HL-60 (cell line): ENCODE data around the gene SH3RF3.

Experiments used
- DNase-seq, 2 experiments: peaks; one replicate each; pipeline ENCODE4 v3.0.0-alpha.2; 2010 to 2020; ENCODE audit warnings: low read depth in 1 of 2, low spot score in 1 of 2
- H3K27ac ChIP-seq: fragments of 250-450 bp; sonication (Bioruptor Pico); replicated peaks from 2 replicates; pipeline ENCODE4 v1.5.1; 2020; ENCODE audit warnings: mild to moderate bottlenecking, moderate library complexity
- H3K27me3 ChIP-seq: fragments of 250-450 bp; sonication (Bioruptor Pico); 2 replicates; pipeline ENCODE4 v1.5.1; 2021; ENCODE audit warnings: mild to moderate bottlenecking, moderate library complexity; ENCODE audit not compliant: insufficient read depth, poor library complexity, severe bottlenecking
- H3K4me3 ChIP-seq: replicated peaks from 2 replicates; pipeline ENCODE4 v1.5.1; 2011; ENCODE audit warnings: mild to moderate bottlenecking, control low read depth, low read length; ENCODE audit not compliant: insufficient read depth
- GABPA ChIP-seq: IDR thresholded peaks from 2 replicates; pipeline ENCODE4 v1.6.1; 2012; ENCODE audit warnings: low read depth
- POLR2AphosphoS5 ChIP-seq: IDR thresholded peaks from 2 replicates; pipeline ENCODE4 v1.6.1; 2012; ENCODE audit warnings: low read depth
- SPI1 ChIP-seq: IDR thresholded peaks from 2 replicates; pipeline ENCODE4 v1.6.1; 2012; ENCODE audit warnings: low read depth, mild to moderate bottlenecking, borderline replicate concordance
- TF ChIP-seq, protein P1 (sequence below): IDR thresholded peaks from one replicate; pipeline ENCODE4 v1.5.1; 2011; ENCODE audit warnings: low read length, control low read depth, inconsistent platforms; ENCODE audit not compliant: insufficient read depth
- TF ChIP-seq, protein P2 (sequence below): IDR thresholded peaks from 2 replicates; pipeline ENCODE4 v1.6.1; 2012; ENCODE audit warnings: low read depth; ENCODE audit not compliant: insufficient replicate concordance

The SH3RF3 gene

GRCh38 chr2:109188496-109188890 is 59.5 kb downstream of the SH3RF3 start:
- DNase-seq: no peak
- Histone ChIP-seq H3K4me3 (no peak overlapping the region), H3K27ac (no peak overlapping the region), H3K27me3 (no peaks in the 10 kb centered on the region)
- TF ChIP-seq, protein P1, sequence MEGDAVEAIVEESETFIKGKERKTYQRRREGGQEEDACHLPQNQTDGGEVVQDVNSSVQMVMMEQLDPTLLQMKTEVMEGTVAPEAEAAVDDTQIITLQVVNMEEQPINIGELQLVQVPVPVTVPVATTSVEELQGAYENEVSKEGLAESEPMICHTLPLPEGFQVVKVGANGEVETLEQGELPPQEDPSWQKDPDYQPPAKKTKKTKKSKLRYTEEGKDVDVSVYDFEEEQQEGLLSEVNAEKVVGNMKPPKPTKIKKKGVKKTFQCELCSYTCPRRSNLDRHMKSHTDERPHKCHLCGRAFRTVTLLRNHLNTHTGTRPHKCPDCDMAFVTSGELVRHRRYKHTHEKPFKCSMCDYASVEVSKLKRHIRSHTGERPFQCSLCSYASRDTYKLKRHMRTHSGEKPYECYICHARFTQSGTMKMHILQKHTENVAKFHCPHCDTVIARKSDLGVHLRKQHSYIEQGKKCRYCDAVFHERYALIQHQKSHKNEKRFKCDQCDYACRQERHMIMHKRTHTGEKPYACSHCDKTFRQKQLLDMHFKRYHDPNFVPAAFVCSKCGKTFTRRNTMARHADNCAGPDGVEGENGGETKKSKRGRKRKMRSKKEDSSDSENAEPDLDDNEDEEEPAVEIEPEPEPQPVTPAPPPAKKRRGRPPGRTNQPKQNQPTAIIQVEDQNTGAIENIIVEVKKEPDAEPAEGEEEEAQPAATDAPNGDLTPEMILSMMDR: no peak
- no peak for TF ChIP-seq POLR2AphosphoS5
- TF ChIP-seq GABPA: no peak
- TF ChIP-seq, protein P2, sequence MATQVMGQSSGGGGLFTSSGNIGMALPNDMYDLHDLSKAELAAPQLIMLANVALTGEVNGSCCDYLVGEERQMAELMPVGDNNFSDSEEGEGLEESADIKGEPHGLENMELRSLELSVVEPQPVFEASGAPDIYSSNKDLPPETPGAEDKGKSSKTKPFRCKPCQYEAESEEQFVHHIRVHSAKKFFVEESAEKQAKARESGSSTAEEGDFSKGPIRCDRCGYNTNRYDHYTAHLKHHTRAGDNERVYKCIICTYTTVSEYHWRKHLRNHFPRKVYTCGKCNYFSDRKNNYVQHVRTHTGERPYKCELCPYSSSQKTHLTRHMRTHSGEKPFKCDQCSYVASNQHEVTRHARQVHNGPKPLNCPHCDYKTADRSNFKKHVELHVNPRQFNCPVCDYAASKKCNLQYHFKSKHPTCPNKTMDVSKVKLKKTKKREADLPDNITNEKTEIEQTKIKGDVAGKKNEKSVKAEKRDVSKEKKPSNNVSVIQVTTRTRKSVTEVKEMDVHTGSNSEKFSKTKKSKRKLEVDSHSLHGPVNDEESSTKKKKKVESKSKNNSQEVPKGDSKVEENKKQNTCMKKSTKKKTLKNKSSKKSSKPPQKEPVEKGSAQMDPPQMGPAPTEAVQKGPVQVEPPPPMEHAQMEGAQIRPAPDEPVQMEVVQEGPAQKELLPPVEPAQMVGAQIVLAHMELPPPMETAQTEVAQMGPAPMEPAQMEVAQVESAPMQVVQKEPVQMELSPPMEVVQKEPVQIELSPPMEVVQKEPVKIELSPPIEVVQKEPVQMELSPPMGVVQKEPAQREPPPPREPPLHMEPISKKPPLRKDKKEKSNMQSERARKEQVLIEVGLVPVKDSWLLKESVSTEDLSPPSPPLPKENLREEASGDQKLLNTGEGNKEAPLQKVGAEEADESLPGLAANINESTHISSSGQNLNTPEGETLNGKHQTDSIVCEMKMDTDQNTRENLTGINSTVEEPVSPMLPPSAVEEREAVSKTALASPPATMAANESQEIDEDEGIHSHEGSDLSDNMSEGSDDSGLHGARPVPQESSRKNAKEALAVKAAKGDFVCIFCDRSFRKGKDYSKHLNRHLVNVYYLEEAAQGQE: no peak
- no peak for TF ChIP-seq SPI1

DNA sequence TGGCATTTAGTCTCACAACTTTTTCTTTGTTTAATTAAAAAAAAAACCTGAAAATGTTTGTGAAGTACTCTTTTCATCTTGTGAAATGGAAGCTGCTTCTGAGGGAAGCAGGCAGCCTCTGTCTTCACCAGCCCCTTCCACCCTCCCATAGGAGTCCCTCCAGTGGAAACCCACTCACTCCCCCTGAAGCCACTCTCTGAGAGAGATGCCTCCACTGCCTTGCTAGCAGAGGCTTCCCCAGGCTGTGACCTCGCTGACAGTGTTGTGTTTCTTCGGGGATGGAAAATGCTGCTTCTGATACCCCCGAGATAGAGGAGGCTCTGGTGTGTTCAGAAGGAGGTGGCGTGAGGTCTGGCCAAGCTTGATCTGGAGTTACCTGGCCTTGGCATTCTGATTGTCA is 59.9 kb downstream of the SH3RF3 start:
- no peak for DNase-seq
- TF ChIP-seq SPI1: no peak
- TF ChIP-seq POLR2AphosphoS5: no peak
- no peak for TF ChIP-seq GABPA
- TF ChIP-seq, protein P2: no peak
- TF ChIP-seq, protein P1: no peak
- H3K27me3 ChIP-seq: no peaks in the 10 kb centered on the region
- H3K4me3 ChIP-seq: no peak overlapping the region
- H3K27ac ChIP-seq: no peak overlapping the region

DNA sequence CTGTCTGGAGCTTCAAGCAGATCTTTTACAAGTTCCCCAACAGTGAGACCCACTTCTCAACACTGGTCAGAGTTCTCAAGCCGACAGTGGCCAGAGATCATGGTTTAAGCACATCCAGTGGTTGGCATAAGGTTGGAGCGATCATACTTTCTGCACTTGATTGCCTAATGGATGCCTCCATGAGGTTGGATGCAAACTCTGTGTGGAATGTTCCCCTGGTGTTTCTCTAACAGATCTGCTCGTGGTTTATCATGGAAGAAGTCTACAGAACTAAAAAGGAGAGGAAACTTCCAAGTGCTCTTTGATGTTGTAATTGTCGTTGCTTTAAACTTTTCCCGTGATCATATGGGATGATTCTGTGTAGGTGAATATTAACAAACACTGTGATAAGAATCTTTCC is 60.7 kb downstream of the SH3RF3 start:
- TF ChIP-seq SPI1: no peak
- TF ChIP-seq, protein P2: no peak
- TF ChIP-seq, protein P1: no peak
- no peak for TF ChIP-seq POLR2AphosphoS5
- TF ChIP-seq GABPA: no peak
- no peak for DNase-seq
- no peak overlapping the region for H3K27ac ChIP-seq
- no peak overlapping the region for H3K4me3 ChIP-seq
- peaks cover 5% of the 10 kb centered on the region for H3K27me3 ChIP-seq
